Measurements from ENCODE around the gene ZNF407.
"Not testable (repeated sequence)": the region's sequence is repeated elsewhere in the genome, so short reads cannot be mapped to it uniquely, and the experiment has no call there.

The ZNF407 gene

GRCh38 chr18:75071484-75071785, 473.8 kb downstream of the ZNF407 start:
- no peak for DNase-seq (ENCODE audit: low read depth in 2 of 2)

GRCh38 chr18:75071866-75072671, 474.4 kb downstream of the ZNF407 start:
- DNase-seq (ENCODE audit: low read depth in 2 of 2): no peak

GRCh38 chr18:75072672-75073371, 475.2 kb downstream of the ZNF407 start:
- no peak for DNase-seq (ENCODE audit: low read depth in 2 of 2)

- no peak for DNase-seq (ENCODE audit: low read depth in 2 of 2)
These were observed 476.0 kb downstream of the ZNF407 start for GRCh38 chr18:75073654-75074053.

GRCh38 chr18:75074196-75075015, 476.7 kb downstream of the ZNF407 start:
- DNase-seq (ENCODE audit: low read depth in 2 of 2): no peak

- no peak for DNase-seq (ENCODE audit: low read depth in 2 of 2)
These were observed 477.3 kb downstream of the ZNF407 start for GRCh38 chr18:75075016-75075305.

- DNase-seq (ENCODE audit: low read depth in 2 of 2): no peak
These were observed 477.8 kb downstream of the ZNF407 start for GRCh38 chr18:75075429-75075841.

- DNase-seq (ENCODE audit: low read depth in 2 of 2): no peak
These were observed 478.6 kb downstream of the ZNF407 start for GRCh38 chr18:75076286-75076685.

GRCh38 chr18:75081486-75081885, 483.8 kb downstream of the ZNF407 start:
- no peak for DNase-seq (ENCODE audit: low read depth in 2 of 2)

GRCh38 chr18:75083131-75083530, 485.5 kb downstream of the ZNF407 start:
- no peak for DNase-seq (ENCODE audit: low read depth in 2 of 2)

- DNase-seq (ENCODE audit: low read depth in 2 of 2): no peak
These were observed 486.1 kb downstream of the ZNF407 start for GRCh38 chr18:75083761-75084160.

- DNase-seq (ENCODE audit: low read depth in 2 of 2): not testable (repeated sequence)
These were observed 488.0 kb downstream of the ZNF407 start for GRCh38 chr18:75085676-75086075.

- no peak for DNase-seq (ENCODE audit: low read depth in 2 of 2)
These were observed 488.9 kb downstream of the ZNF407 start for GRCh38 chr18:75086494-75087034.

GRCh38 chr18:75087119-75088020, 489.7 kb downstream of the ZNF407 start:
- DNase-seq (ENCODE audit: low read depth in 2 of 2): no peak

- DNase-seq (ENCODE audit: low read depth in 2 of 2): no peak
These were observed 490.4 kb downstream of the ZNF407 start for GRCh38 chr18:75088021-75088506.

- DNase-seq (ENCODE audit: low read depth in 2 of 2): no peak
These were observed 491.0 kb downstream of the ZNF407 start for GRCh38 chr18:75088622-75089211.

GRCh38 chr18:75089748-75090327, 492.2 kb downstream of the ZNF407 start:
- no peak for DNase-seq (ENCODE audit: low read depth in 2 of 2)

- no peak for DNase-seq (ENCODE audit: low read depth in 2 of 2)
These were observed 492.7 kb downstream of the ZNF407 start for GRCh38 chr18:75090336-75090735.

GRCh38 chr18:75097491-75098225, 500.0 kb downstream of the ZNF407 start:
- DNase-seq (ENCODE audit: low read depth in 2 of 2): no peak

Measured in fibroblast of skin of left biceps (primary cell).